Mesendoderm (in vitro differentiated cells): ENCODE measurements around the gene PARD3B.
A peak's percentile ranks its signal among the peaks of the same experiment; 100 is the strongest.

Experiments used
- DNase-seq: peaks from one replicate; pipeline ENCODE4 v3.0.0; 2013
- H2AK5ac ChIP-seq: 2 replicates; pipeline ENCODE4 v1.6.1; 2013; ENCODE audit warnings: low read length, inconsistent platforms
- H2BK120ac ChIP-seq: 2 replicates; pipeline ENCODE4 v1.6.1; 2013; ENCODE audit warnings: low read depth, mild to moderate bottlenecking, low read length, moderate library complexity, mixed read lengths
- H2BK15ac ChIP-seq: replicated peaks from 2 replicates; pipeline ENCODE4 v1.6.1; 2013; ENCODE audit warnings: low read depth, mild to moderate bottlenecking, moderate library complexity
- H2BK5ac ChIP-seq: 2 replicates; pipeline ENCODE4 v1.6.1; 2013; ENCODE audit warnings: low read length, inconsistent platforms
- H3K18ac ChIP-seq: 2 replicates; pipeline ENCODE4 v1.6.1; 2013; ENCODE audit warnings: mild to moderate bottlenecking, low read length, mixed read lengths
- H3K23ac ChIP-seq: one replicate; pipeline ENCODE4 v1.6.1; 2013; ENCODE audit warnings: low read length
- H3K27ac ChIP-seq: 2 replicates; pipeline ENCODE4 v1.5.1; 2013; ENCODE audit warnings: low read depth, mild to moderate bottlenecking, inconsistent platforms, low read length, moderate library complexity
- H3K27me3 ChIP-seq: 2 replicates; pipeline ENCODE4 v1.6.1; 2013; ENCODE audit warnings: low read length, control low read depth, mild to moderate bottlenecking, inconsistent platforms; ENCODE audit not compliant: insufficient read depth, poor library complexity
- H3K36me3 ChIP-seq: 2 replicates; pipeline ENCODE4 v1.6.1; 2013; ENCODE audit warnings: low read length, inconsistent platforms; ENCODE audit not compliant: control insufficient read depth, insufficient read depth
- H3K4ac ChIP-seq: one replicate; pipeline ENCODE4 v1.6.1; 2013; ENCODE audit warnings: low read depth, mild to moderate bottlenecking, low read length, moderate library complexity
- H3K4me1 ChIP-seq: 2 replicates; pipeline ENCODE4 v1.6.1; 2013; ENCODE audit warnings: low read depth, low read length, inconsistent platforms; ENCODE audit not compliant: control insufficient read depth
- H3K4me2 ChIP-seq: 2 replicates; pipeline ENCODE4 v1.6.1; 2013; ENCODE audit warnings: low read length
- H3K4me3 ChIP-seq: 2 replicates; pipeline ENCODE4 v1.5.1; 2013; ENCODE audit warnings: mild to moderate bottlenecking, low read length
- H3K56ac ChIP-seq: one replicate; pipeline ENCODE4 v1.6.1; 2013; ENCODE audit warnings: low read length
- H3K79me1 ChIP-seq: 2 replicates; pipeline ENCODE4 v1.6.1; 2013; ENCODE audit warnings: low read length, inconsistent platforms
- H3K79me2 ChIP-seq: 2 replicates; pipeline ENCODE4 v1.6.1; 2013; ENCODE audit warnings: mild to moderate bottlenecking, low read length; ENCODE audit not compliant: control insufficient read depth, insufficient read depth
- H3K9ac ChIP-seq: 2 replicates; pipeline ENCODE4 v1.6.1; 2013; ENCODE audit warnings: low read length, inconsistent platforms
- H4K5ac ChIP-seq: one replicate; pipeline ENCODE4 v1.6.1; 2013; ENCODE audit warnings: low read length
- H4K8ac ChIP-seq: one replicate; pipeline ENCODE4 v1.6.1; 2013; ENCODE audit warnings: low read depth, mild to moderate bottlenecking, control low read depth, low read length, moderate library complexity
- WGBS: extraction: QIAGEN DNeasy Blood & Tissue Kit; methylation state at CpG from one replicate; pipeline ENCODE4 v1.1.7; 2013; ENCODE audit warnings: low lambda C conversion rate, missing lambda C conversion rate; ENCODE audit not compliant: insufficient coverage; ENCODE audit errors: extremely low coverage; 5-methylcytosine and 5-hydroxymethylcytosine counted together

PARD3B gene

GRCh38 chr2:204664708-204665121 lies 119.4 kb downstream of the PARD3B start:
- H3K4me2 ChIP-seq, result no peak overlapping the region
- DNase-seq, result peak; percentile 76
- H3K27ac ChIP-seq, result no peak overlapping the region
- WGBS, result no CpG with 5 or more reads among the region's 1 CpG
- no peak overlapping the region for H3K9ac ChIP-seq
- H2BK120ac ChIP-seq, result no peak overlapping the region
- no peak overlapping the region for H4K5ac ChIP-seq
- no peak overlapping the region for H2BK5ac ChIP-seq
- no peaks in the 10 kb centered on the region for H3K36me3 ChIP-seq
- H3K23ac ChIP-seq, result no peak overlapping the region
- no peak overlapping the region for H3K4me3 ChIP-seq
- H2AK5ac ChIP-seq, result no peak overlapping the region
- H3K79me2 ChIP-seq, result no peaks in the 10 kb centered on the region
- no peaks in the 10 kb centered on the region for H3K27me3 ChIP-seq
- H3K4ac ChIP-seq, result no peak overlapping the region
- no peak overlapping the region for H4K8ac ChIP-seq
- H3K18ac ChIP-seq, result no peak overlapping the region
- no peak overlapping the region for H2BK15ac ChIP-seq
- H3K79me1 ChIP-seq, result no peaks in the 10 kb centered on the region
- peaks cover 5% of the 10 kb centered on the region for H3K4me1 ChIP-seq
- H3K56ac ChIP-seq, result no peak overlapping the region

GRCh38 chr2:204665207-204665606 lies 119.9 kb downstream of the PARD3B start:
- H3K27me3 ChIP-seq, result no peaks in the 10 kb centered on the region
- H3K56ac ChIP-seq, result no peak overlapping the region
- no peak overlapping the region for H3K4me2 ChIP-seq
- H3K27ac ChIP-seq, result no peak overlapping the region
- H3K18ac ChIP-seq, result no peak overlapping the region
- no peak overlapping the region for H3K9ac ChIP-seq
- DNase-seq, result peak; percentile 77
- H3K36me3 ChIP-seq, result no peaks in the 10 kb centered on the region
- H3K79me2 ChIP-seq, result no peaks in the 10 kb centered on the region
- peak overlapping the region; percentile 56 for H4K8ac ChIP-seq
- no peak overlapping the region for H2BK120ac ChIP-seq
- peaks cover 5% of the 10 kb centered on the region for H3K4me1 ChIP-seq
- no peak overlapping the region for H3K4me3 ChIP-seq
- no CpG with 5 or more reads among the region's 1 CpG for WGBS
- H4K5ac ChIP-seq, result no peak overlapping the region
- no peak overlapping the region for H2BK15ac ChIP-seq
- no peak overlapping the region for H3K4ac ChIP-seq
- H3K23ac ChIP-seq, result no peak overlapping the region
- no peaks in the 10 kb centered on the region for H3K79me1 ChIP-seq
- no peak overlapping the region for H2AK5ac ChIP-seq
- H2BK5ac ChIP-seq, result no peak overlapping the region

GRCh38 chr2:204665771-204666170 lies 120.5 kb downstream of the PARD3B start:
- H2AK5ac ChIP-seq, result no peak overlapping the region
- H3K27me3 ChIP-seq, result no peaks in the 10 kb centered on the region
- no peak overlapping the region for H3K56ac ChIP-seq
- no peak for DNase-seq
- H2BK5ac ChIP-seq, result no peak overlapping the region
- H3K27ac ChIP-seq, result no peak overlapping the region
- H3K23ac ChIP-seq, result no peak overlapping the region
- no peaks in the 10 kb centered on the region for H3K79me1 ChIP-seq
- WGBS, result no CpG with 5 or more reads among the region's 2 CpGs
- H2BK15ac ChIP-seq, result no peak overlapping the region
- H3K79me2 ChIP-seq, result no peaks in the 10 kb centered on the region
- no peak overlapping the region for H3K4me2 ChIP-seq
- peak overlapping the region; percentile 55 for H3K4ac ChIP-seq
- H3K9ac ChIP-seq, result no peak overlapping the region
- no peak overlapping the region for H4K5ac ChIP-seq
- no peak overlapping the region for H3K4me3 ChIP-seq
- H2BK120ac ChIP-seq, result no peak overlapping the region
- H3K4me1 ChIP-seq, result peaks cover 5% of the 10 kb centered on the region
- H3K36me3 ChIP-seq, result no peaks in the 10 kb centered on the region
- H3K18ac ChIP-seq, result no peak overlapping the region
- no peak overlapping the region for H4K8ac ChIP-seq

GRCh38 chr2:204667990-204668389 lies 122.7 kb downstream of the PARD3B start:
- no peak overlapping the region for H2BK120ac ChIP-seq
- H3K27me3 ChIP-seq, result no peaks in the 10 kb centered on the region

GRCh38 chr2:204669382-204669781 lies 124.1 kb downstream of the PARD3B start:
- H3K56ac ChIP-seq, result no peak overlapping the region
- H4K8ac ChIP-seq, result no peak overlapping the region
- H3K79me1 ChIP-seq, result no peaks in the 10 kb centered on the region
- no peaks in the 10 kb centered on the region for H3K27me3 ChIP-seq
- no peaks in the 10 kb centered on the region for H3K36me3 ChIP-seq
- no peak overlapping the region for H2BK15ac ChIP-seq
- no peak overlapping the region for H3K27ac ChIP-seq
- no peak overlapping the region for H3K4me3 ChIP-seq
- H3K79me2 ChIP-seq, result no peaks in the 10 kb centered on the region
- no peak overlapping the region for H2BK5ac ChIP-seq
- DNase-seq, result no peak
- H3K4me1 ChIP-seq, result peaks cover 5% of the 10 kb centered on the region
- H3K4me2 ChIP-seq, result no peak overlapping the region
- no peak overlapping the region for H3K9ac ChIP-seq
- no peak overlapping the region for H3K4ac ChIP-seq
- no peak overlapping the region for H2BK120ac ChIP-seq
- no peak overlapping the region for H2AK5ac ChIP-seq
- H3K18ac ChIP-seq, result no peak overlapping the region
- no peak overlapping the region for H3K23ac ChIP-seq
- H4K5ac ChIP-seq, result no peak overlapping the region
- WGBS, result no CpG with 5 or more reads among the region's 3 CpGs

More at GRCh38 chr2:204667990-204668389, 122.7 kb downstream of the PARD3B start:
- Histone ChIP-seq H3K79me1 (no peaks in the 10 kb centered on the region), H3K79me2 (no peaks in the 10 kb centered on the region), H3K18ac (no peak overlapping the region), H4K5ac (no peak overlapping the region), H2AK5ac (no peak overlapping the region), H2BK15ac (no peak overlapping the region), H3K4me2 (no peak overlapping the region), H2BK5ac (no peak overlapping the region), H3K36me3 (no peaks in the 10 kb centered on the region), H3K4me3 (no peak overlapping the region), H3K56ac (no peak overlapping the region), H3K4ac (no peak overlapping the region), H3K4me1 (peaks cover 5% of the 10 kb centered on the region), H3K27ac (no peak overlapping the region), H3K23ac (no peak overlapping the region), H3K9ac (no peak overlapping the region), H4K8ac (no peak overlapping the region)
- WGBS, result no CpG with 5 or more reads among the region's 2 CpGs
- DNase-seq, result no peak

- no peak overlapping the region for H2BK5ac ChIP-seq
- H3K18ac ChIP-seq, result no peak overlapping the region
- H2BK15ac ChIP-seq, result no peak overlapping the region
- H3K27ac ChIP-seq, result no peak overlapping the region
- no peak overlapping the region for H2BK120ac ChIP-seq
- H3K27me3 ChIP-seq, result no peaks in the 10 kb centered on the region
- H3K36me3 ChIP-seq, result no peaks in the 10 kb centered on the region
- H3K4me1 ChIP-seq, result peaks cover 3% of the 10 kb centered on the region
- WGBS, result no CpG with 5 or more reads among the region's 2 CpGs
- H3K4me3 ChIP-seq, result no peak overlapping the region
- no peaks in the 10 kb centered on the region for H3K79me1 ChIP-seq
- no peak overlapping the region for H3K4me2 ChIP-seq
- no peak overlapping the region for H3K23ac ChIP-seq
- no peak overlapping the region for H3K4ac ChIP-seq
- H3K79me2 ChIP-seq, result no peaks in the 10 kb centered on the region
- no peak overlapping the region for H4K8ac ChIP-seq
- no peak overlapping the region for H2AK5ac ChIP-seq
- no peak overlapping the region for H4K5ac ChIP-seq
- H3K56ac ChIP-seq, result no peak overlapping the region
- DNase-seq, result no peak
- no peak overlapping the region for H3K9ac ChIP-seq
Measured at GRCh38 chr2:204670124-204670523, 124.8 kb downstream of the PARD3B start.
